Thoracic aorta (tissue), 2 donors: ENCODE data around the gene GALNT11. TPM values are rescaled to one million over a fixed set of nuclear protein-coding genes. Genes with fewer than 3 reads are reported as not detected.
"Not testable (repeated sequence)": the region's sequence is repeated elsewhere in the genome, so short reads cannot be mapped to it uniquely, and the experiment has no call there.

ENCODE experiments used
- ATAC-seq: fragments of 150-250 bp; one replicate; pipeline ENCODE4 v1.8.0; 2017; ENCODE audit warnings: low read depth; ENCODE audit not compliant: insufficient number of reproducible peaks, low FRiP score
- DNase-seq: peaks from one replicate; pipeline ENCODE4 v3.0.0-alpha.2; 2020; ENCODE audit warnings: low spot score
- H3K27ac ChIP-seq, 2 donors: fragments of 200-600 bp; sonication (generic); 1 replicate in 1 of 2; 2 replicates in 1 of 2; pipeline ENCODE4 v1.5.1; 2016; ENCODE audit warnings: mild to moderate bottlenecking in 2 of 2, moderate library complexity in 2 of 2
- H3K27me3 ChIP-seq: fragments of 200-600 bp; sonication (generic); replicated peaks from 2 replicates; pipeline ENCODE4 v1.6.0; 2016; ENCODE audit warnings: mild to moderate bottlenecking; ENCODE audit not compliant: insufficient read depth
- H3K36me3 ChIP-seq: fragments of 200-600 bp; sonication (generic); one replicate; pipeline ENCODE4 v1.5.1; 2016
- H3K4me1 ChIP-seq, 2 donors: fragments of 200-600 bp; sonication (generic); 1 replicate in 1 of 2; 2 replicates in 1 of 2; pipeline versions ENCODE4 v1.5.1 to v1.6.0; 2016; ENCODE audit warnings: low read depth in 2 of 2, mild to moderate bottlenecking in 1 of 2; ENCODE audit not compliant: control insufficient read depth in 1 of 2
- H3K4me3 ChIP-seq: fragments of 200-600 bp; sonication (generic); 2 replicates; pipeline ENCODE4 v1.5.1; 2016; ENCODE audit warnings: mild to moderate bottlenecking
- H3K9me3 ChIP-seq: fragments of 200-600 bp; sonication (generic); 2 replicates; pipeline ENCODE4 v1.5.1; 2016
- CTCF ChIP-seq: fragments of 200-600 bp; sonication (generic); IDR thresholded peaks from one replicate; pipeline ENCODE4 v1.5.1; 2019; ENCODE audit warnings: antibody characterized with exemption
- total RNA-seq, 2 donors: library from RNA; depleted of rRNA; stranded (reverse); fragments of >200 nt; gene quantifications; one replicate each; pipeline versions ENCODE4 v1.1.0 to v1.2.3, GENCODE V29; 2016

GALNT11 gene
- total RNA-seq, 2 donors from 2014 or later: 30.1 to 47.7 TPM

- not testable (repeated sequence) for H3K4me3 ChIP-seq, H3K27ac ChIP-seq, H3K4me1 ChIP-seq, H3K27me3 ChIP-seq, H3K36me3 ChIP-seq, DNase-seq, H3K9me3 ChIP-seq, ATAC-seq
- peak; percentile 26 for TF ChIP-seq CTCF
Measured at GRCh38 chr7:152030059-152030458, 4.6 kb downstream of the GALNT11 start.

GRCh38 chr7:152030639-152031038, 5.2 kb downstream of the GALNT11 start:
- DNase-seq, H3K9me3 ChIP-seq, H3K4me1 ChIP-seq, H3K27me3 ChIP-seq, H3K27ac ChIP-seq, H3K4me3 ChIP-seq, H3K36me3 ChIP-seq, ATAC-seq: not testable (repeated sequence)

- H3K36me3 ChIP-seq: no peaks in the 10 kb centered on the region
- no peak for TF ChIP-seq CTCF
- no peak for ATAC-seq
- peaks cover 15% of the 10 kb centered on the region for H3K9me3 ChIP-seq
- H3K4me3 ChIP-seq: no peak overlapping the region
- H3K27me3 ChIP-seq: no peaks in the 10 kb centered on the region
- no peaks in the 10 kb centered on the region for H3K4me1 ChIP-seq
- H3K27ac ChIP-seq: no peak overlapping the region
- no peak for DNase-seq
Measured at GRCh38 chr7:152035817-152036216, 10.3 kb downstream of the GALNT11 start.

GRCh38 chr7:152038410-152038809, 12.9 kb downstream of the GALNT11 start:
- not testable (repeated sequence) for H3K36me3 ChIP-seq, DNase-seq

GRCh38 chr7:152043086-152043485, 17.6 kb downstream of the GALNT11 start:
- not testable (repeated sequence) for H3K27me3 ChIP-seq, H3K36me3 ChIP-seq, ATAC-seq, H3K4me3 ChIP-seq, H3K27ac ChIP-seq, H3K9me3 ChIP-seq, H3K4me1 ChIP-seq, DNase-seq

More at GRCh38 chr7:152038410-152038809, 12.9 kb downstream of the GALNT11 start:
- not testable (repeated sequence) for H3K4me3 ChIP-seq, ATAC-seq, H3K27ac ChIP-seq, H3K27me3 ChIP-seq, H3K4me1 ChIP-seq
- H3K9me3 ChIP-seq: peaks cover 15% of the 10 kb centered on the region

- not testable (repeated sequence) for DNase-seq, H3K36me3 ChIP-seq, H3K4me3 ChIP-seq, H3K4me1 ChIP-seq, ATAC-seq, H3K9me3 ChIP-seq, H3K27me3 ChIP-seq, H3K27ac ChIP-seq
Measured at GRCh38 chr7:152044909-152045308, 19.4 kb downstream of the GALNT11 start.

GRCh38 chr7:152046531-152046930, 21.1 kb downstream of the GALNT11 start:
- DNase-seq (no peak), ATAC-seq (no peak)
- no peaks in the 10 kb centered on the region for H3K36me3 ChIP-seq
- peaks cover 8% of the 10 kb centered on the region for H3K9me3 ChIP-seq
- H3K4me1 ChIP-seq: peaks cover 5 to 7% of the 10 kb centered on the region in 2 donors
- TF ChIP-seq CTCF: no peak
- no peak overlapping the region for H3K27ac ChIP-seq
- no peaks in the 10 kb centered on the region for H3K27me3 ChIP-seq
- no peak overlapping the region for H3K4me3 ChIP-seq
